Measurements from ENCODE around the gene COPS8. TPM values are rescaled to one million over a fixed set of nuclear protein-coding genes. Genes with fewer than 3 reads are reported as not detected.

Gene COPS8
- total and polyA plus RNA-seq, 2 of the 8 experiments (the other 6 are each of a cell fraction or from before 2014, with no cell fraction given), result 59.3 to 67.5 TPM

GRCh38 chr2:237061356-237061755, 24.3 kb upstream of the COPS8 start:
- CTCF ChIA-PET (ENCODE audit: partially characterized antibody), result interaction anchor here (0.9 to 5.0 kb wide), 15 partner anchors 13 to 752 kb away, joined by 3 to 43 read pairs (median 4); partner anchors contain the start of gene ACKR3
- H3K27me3 ChIP-seq (replicated peaks in 1 of 4; ENCODE audit: control insufficient read depth in 3 of 4, extremely low read depth in 1 of 4, insufficient read depth in 3 of 4, low read length in 3 of 4), result no peaks in the 10 kb centered on the region
- no peak overlapping the region for H4K91ac ChIP-seq (replicated peaks; ENCODE audit: insufficient read length, low read length)
- 0 out of 2 replicates have a peak overlapping the region, but pooled peaks have one; percentile 39 for H2BK12ac ChIP-seq (ENCODE audit: low read depth, low read length)
- H3K79me2 ChIP-seq (ENCODE audit: control insufficient read depth in 1 of 2, insufficient read depth in 2 of 2, low read length in 2 of 2), result no peaks in the 10 kb centered on the region
- TF ChIP-seq YY1 (IDR thresholded peaks at IDR 0.05; ENCODE audit: low read depth, low read length) (no peak), NANOG (IDR thresholded peaks at IDR 0.05; ENCODE audit: insufficient read depth, low read depth, low read length, poor library complexity, severe bottlenecking) (no peak), KDM5A (IDR thresholded peaks at IDR 0.05; ENCODE audit: low read length) (no peak), TEAD4 (IDR thresholded peaks at IDR 0.05; ENCODE audit: low read depth, low read length) (no peak), KDM1A (IDR thresholded peaks at IDR 0.05; ENCODE audit: borderline replicate concordance, low read length) (no peak), SUZ12 (IDR thresholded peaks at IDR 0.05; ENCODE audit: low read length) (no peak), CREB1 (IDR thresholded peaks at IDR 0.05) (no peak), CHD1 (IDR thresholded peaks at IDR 0.05; ENCODE audit: low read depth, low read length) (no peak), POLR2AphosphoS5 (IDR thresholded peaks at IDR 0.05; ENCODE audit: low read depth, low read length) (no peak), MAFK (IDR thresholded peaks at IDR 0.05; ENCODE audit: low read depth, low read length) (no peak), CTBP2 (IDR thresholded peaks at IDR 0.05; ENCODE audit: borderline replicate concordance, insufficient read depth, insufficient read length, low read length) (no peak)
- no peak for DNase-seq (ENCODE audit: low read depth in 1 of 2, low spot score in 2 of 2)
- H3K23me2 ChIP-seq (ENCODE audit: low read depth, low read length), result no peaks in the 10 kb centered on the region
- no peaks in the 10 kb centered on the region for H3K36me3 ChIP-seq (ENCODE audit: control insufficient read depth in 2 of 4, insufficient read depth in 4 of 4, low read length in 3 of 4)
- no peak overlapping the region for H4K8ac ChIP-seq (ENCODE audit: extremely low read depth, insufficient read depth, low read length)
- peaks cover 0 to 2% (median under 1%) of the 10 kb centered on the region in 4 experiments; a peak in 1 of 7 replicates for H3K4me1 ChIP-seq (replicated peaks in 1 of 4; ENCODE audit: control insufficient read depth in 3 of 4, insufficient read depth in 4 of 4, low read length in 3 of 4)
- H3K79me1 ChIP-seq (ENCODE audit: low read depth, low read length), result no peaks in the 10 kb centered on the region
- H2AFZ ChIP-seq (ENCODE audit: low read length), result no peak overlapping the region
- H4K5ac ChIP-seq (ENCODE audit: insufficient read length, low read depth, low read length), result no peak overlapping the region
- H2BK15ac ChIP-seq (ENCODE audit: low read length), result no peak overlapping the region
- H4K20me1 ChIP-seq (replicated peaks in 1 of 2; ENCODE audit: control insufficient read depth in 1 of 2, insufficient read depth in 2 of 2, low read length in 2 of 2), result no peaks in the 10 kb centered on the region
- H3K4ac ChIP-seq (replicated peaks; ENCODE audit: insufficient read length, low read depth, low read length), result no peak overlapping the region
- whole genome bisulfite sequencing, 2 experiments (ENCODE audit: extremely low coverage in 1 of 2, insufficient coverage in 1 of 2, insufficient read length in 1 of 2, insufficient replicate concordance in 2 of 2, low coverage in 1 of 2, low lambda C conversion rate in 2 of 2, missing lambda C conversion rate in 1 of 2), result 85% methylated on average over 12 of the region's 12 CpGs; no CpG with 5 or more reads in 1 of the 2 experiments
- H3K9ac ChIP-seq (replicated peaks in 1 of 4; ENCODE audit: extremely low read depth in 1 of 4, low read depth in 3 of 4, low read length in 3 of 4), result no peak overlapping the region
- H3K4me2 ChIP-seq (ENCODE audit: insufficient read depth in 1 of 2, low read depth in 2 of 2, low read length in 2 of 2), result no peak overlapping the region
- no peak overlapping the region for H3K56ac ChIP-seq (replicated peaks; ENCODE audit: insufficient read length, low read depth, low read length)
- no peak overlapping the region for H3K27ac ChIP-seq (ENCODE audit: low read depth, low read length)
- no peak overlapping the region for H2BK5ac ChIP-seq (ENCODE audit: low read depth, low read length)
- H3K23ac ChIP-seq (ENCODE audit: insufficient read length), result no peak overlapping the region
- no peak for FAIRE-seq
- H2AK5ac ChIP-seq (ENCODE audit: low read depth, low read length), result no peak overlapping the region
- no peak overlapping the region for H3K4me3 ChIP-seq (ENCODE audit: extremely low read depth in 1 of 4, insufficient read depth in 2 of 4, low read depth in 3 of 4, low read length in 4 of 4)
- no peak overlapping the region for H2BK120ac ChIP-seq (replicated peaks; ENCODE audit: low read depth, low read length)
- no peak overlapping the region for H3K18ac ChIP-seq (ENCODE audit: extremely low read depth, low read length)
- H3K14ac ChIP-seq (ENCODE audit: insufficient read length), result no peak overlapping the region
- H2BK20ac ChIP-seq (ENCODE audit: low read length), result no peak overlapping the region
- POLR2A ChIA-PET (ENCODE audit: partially characterized antibody), result no interaction called here
- no peaks in the 10 kb centered on the region for H3K9me3 ChIP-seq (ENCODE audit: insufficient read depth in 2 of 2, low read depth in 1 of 2, low read length in 1 of 2)

All from H1 (cell line).